MM.1S (cell line): ENCODE measurements around the gene CDH12.
"Not testable (repeated sequence)": the region's sequence is repeated elsewhere in the genome, so short reads cannot be mapped to it uniquely, and the experiment has no call there.

Experiments
- DNase-seq: peaks from one replicate; pipeline ENCODE4 v3.0.0-alpha.2; 2015
- H2AFZ ChIP-seq: fragments of 300-600 bp; sonication (generic); 2 replicates; pipeline ENCODE4 v1.6.0; 2016; ENCODE audit warnings: antibody characterized with exemption, low read length
- H3F3A ChIP-seq: fragments of 300-600 bp; sonication (generic); 2 replicates; pipeline ENCODE4 v1.6.1; 2016; ENCODE audit warnings: mild to moderate bottlenecking, antibody characterized with exemption, low read length, moderate library complexity, mixed read lengths; ENCODE audit not compliant: insufficient read depth
- H3K27ac ChIP-seq: fragments of 300-600 bp; sonication (generic); 2 replicates; pipeline ENCODE4 v1.5.1; 2016; ENCODE audit warnings: mild to moderate bottlenecking, low read length
- H3K27me3 ChIP-seq: fragments of 300-600 bp; sonication (generic); replicated peaks from 2 replicates; pipeline ENCODE4 v1.6.0; 2016; ENCODE audit warnings: low read length; ENCODE audit not compliant: insufficient read depth
- H3K36me3 ChIP-seq: fragments of 300-600 bp; sonication (generic); replicated peaks from 2 replicates; pipeline ENCODE4 v1.6.1; 2016; ENCODE audit warnings: mild to moderate bottlenecking, low read length, mixed read lengths; ENCODE audit not compliant: insufficient read depth
- H3K4me1 ChIP-seq: fragments of 300-600 bp; sonication (generic); 2 replicates; pipeline ENCODE4 v1.6.1; 2016; ENCODE audit warnings: low read length, mixed read lengths
- H3K4me2 ChIP-seq: fragments of 300-600 bp; sonication (generic); 2 replicates; pipeline ENCODE4 v1.6.0; 2016; ENCODE audit warnings: low read depth, low read length
- H3K4me3 ChIP-seq: fragments of 300-600 bp; sonication (generic); 2 replicates; pipeline ENCODE4 v1.5.1; 2016; ENCODE audit warnings: low read length, mixed read lengths
- H3K79me2 ChIP-seq: fragments of 300-600 bp; sonication (generic); 2 replicates; pipeline ENCODE4 v1.6.1; 2016; ENCODE audit warnings: mixed run types, low read length, mixed read lengths
- H3K9ac ChIP-seq: fragments of 300-600 bp; sonication (generic); 2 replicates; pipeline ENCODE4 v1.6.1; 2016; ENCODE audit warnings: low read length, mixed read lengths
- H3K9me2 ChIP-seq: fragments of 300-600 bp; sonication (generic); replicated peaks from 2 replicates; pipeline ENCODE4 v1.6.1; 2016; ENCODE audit warnings: mild to moderate bottlenecking, low read length, mixed read lengths; ENCODE audit not compliant: insufficient read depth
- H3K9me3 ChIP-seq: fragments of 300-600 bp; sonication (generic); replicated peaks from 2 replicates; pipeline ENCODE4 v1.6.1; 2016; ENCODE audit warnings: mild to moderate bottlenecking, low read length, mixed read lengths; ENCODE audit not compliant: insufficient read depth
- H4K20me1 ChIP-seq: fragments of 300-600 bp; sonication (generic); 2 replicates; pipeline ENCODE4 v1.6.1; 2016; ENCODE audit warnings: mild to moderate bottlenecking, low read length, moderate library complexity, mixed read lengths; ENCODE audit not compliant: insufficient read depth
- EZH2 ChIP-seq: fragments of 300-600 bp; sonication (generic); optimal IDR thresholded peaks from 2 replicates; pipeline ENCODE3; 2017; ENCODE audit warnings: low read depth, mild to moderate bottlenecking, antibody characterized with exemption, low read length, mixed read lengths
- EZH2phosphoT487 ChIP-seq: fragments of 300-600 bp; sonication (generic); IDR thresholded peaks from 2 replicates; pipeline ENCODE4 v1.6.1; 2018; ENCODE audit warnings: antibody characterized with exemption, low read length
- TF ChIP-seq, protein P1 (sequence below): fragments of 300-600 bp; sonication (generic); IDR thresholded peaks from 2 replicates; pipeline ENCODE4 v1.5.1; 2016; ENCODE audit warnings: antibody characterized with exemption, low read length, mixed read lengths

CDH12 gene

DNA sequence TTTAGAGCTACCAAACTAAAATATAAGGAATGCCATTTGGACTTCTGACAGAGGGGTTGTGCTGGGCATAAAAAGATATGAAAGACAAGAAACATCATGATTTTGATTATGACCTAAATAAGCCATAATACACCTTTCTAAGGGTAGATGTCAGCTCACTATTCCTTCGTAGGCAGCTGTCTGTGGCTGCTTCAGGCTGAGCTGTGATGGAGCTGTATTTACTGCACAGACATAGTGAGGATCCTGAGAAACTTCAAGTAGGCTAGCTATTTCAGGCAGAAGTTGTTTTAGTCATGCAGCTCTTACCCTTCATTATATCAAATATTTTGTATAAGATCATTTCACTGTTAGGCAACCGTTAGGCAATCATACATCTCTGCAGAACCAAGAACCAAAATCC, 511.7 kb downstream of the CDH12 start:
- Histone ChIP-seq H2AFZ (no peak overlapping the region), H3K9me2 (no peaks in the 10 kb centered on the region), H3K4me3 (no peak overlapping the region), H3K27me3 (no peaks in the 10 kb centered on the region), H3K27ac (no peak overlapping the region), H3K79me2 (no peaks in the 10 kb centered on the region), H3K36me3 (no peaks in the 10 kb centered on the region), H3K4me1 (no peaks in the 10 kb centered on the region), H3K9ac (no peak overlapping the region), H3F3A (no peaks in the 10 kb centered on the region), H3K4me2 (no peak overlapping the region), H3K9me3 (no peaks in the 10 kb centered on the region), H4K20me1 (no peaks in the 10 kb centered on the region)
- no peak for DNase-seq
- no peak for TF ChIP-seq EZH2
- TF ChIP-seq EZH2phosphoT487: no peak
- TF ChIP-seq, protein P1, sequence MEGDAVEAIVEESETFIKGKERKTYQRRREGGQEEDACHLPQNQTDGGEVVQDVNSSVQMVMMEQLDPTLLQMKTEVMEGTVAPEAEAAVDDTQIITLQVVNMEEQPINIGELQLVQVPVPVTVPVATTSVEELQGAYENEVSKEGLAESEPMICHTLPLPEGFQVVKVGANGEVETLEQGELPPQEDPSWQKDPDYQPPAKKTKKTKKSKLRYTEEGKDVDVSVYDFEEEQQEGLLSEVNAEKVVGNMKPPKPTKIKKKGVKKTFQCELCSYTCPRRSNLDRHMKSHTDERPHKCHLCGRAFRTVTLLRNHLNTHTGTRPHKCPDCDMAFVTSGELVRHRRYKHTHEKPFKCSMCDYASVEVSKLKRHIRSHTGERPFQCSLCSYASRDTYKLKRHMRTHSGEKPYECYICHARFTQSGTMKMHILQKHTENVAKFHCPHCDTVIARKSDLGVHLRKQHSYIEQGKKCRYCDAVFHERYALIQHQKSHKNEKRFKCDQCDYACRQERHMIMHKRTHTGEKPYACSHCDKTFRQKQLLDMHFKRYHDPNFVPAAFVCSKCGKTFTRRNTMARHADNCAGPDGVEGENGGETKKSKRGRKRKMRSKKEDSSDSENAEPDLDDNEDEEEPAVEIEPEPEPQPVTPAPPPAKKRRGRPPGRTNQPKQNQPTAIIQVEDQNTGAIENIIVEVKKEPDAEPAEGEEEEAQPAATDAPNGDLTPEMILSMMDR: no peak

DNA sequence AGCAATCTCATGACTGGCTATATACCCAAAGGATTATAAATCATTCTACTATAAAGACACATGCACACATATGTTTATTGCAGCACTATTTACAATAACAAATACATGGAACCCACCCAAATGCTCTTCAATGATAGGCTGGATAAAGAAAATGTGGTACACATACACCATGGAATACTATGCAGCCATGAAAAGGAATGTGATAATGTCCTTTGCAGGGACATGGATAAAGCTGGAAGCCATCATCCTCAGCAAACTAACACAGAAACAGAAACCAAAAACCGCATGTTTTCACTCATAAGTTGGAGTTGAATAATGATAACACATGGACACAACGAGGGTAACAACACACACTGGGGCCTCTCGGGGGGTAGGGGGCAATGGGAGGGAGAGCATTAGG, 520.2 kb downstream of the CDH12 start:
- H3K4me3 ChIP-seq, H3K4me1 ChIP-seq, H4K20me1 ChIP-seq, H3F3A ChIP-seq, H3K9ac ChIP-seq, H3K9me3 ChIP-seq, H2AFZ ChIP-seq, H3K9me2 ChIP-seq, DNase-seq, H3K4me2 ChIP-seq, H3K27ac ChIP-seq, H3K27me3 ChIP-seq, H3K79me2 ChIP-seq, H3K36me3 ChIP-seq: not testable (repeated sequence)

DNA sequence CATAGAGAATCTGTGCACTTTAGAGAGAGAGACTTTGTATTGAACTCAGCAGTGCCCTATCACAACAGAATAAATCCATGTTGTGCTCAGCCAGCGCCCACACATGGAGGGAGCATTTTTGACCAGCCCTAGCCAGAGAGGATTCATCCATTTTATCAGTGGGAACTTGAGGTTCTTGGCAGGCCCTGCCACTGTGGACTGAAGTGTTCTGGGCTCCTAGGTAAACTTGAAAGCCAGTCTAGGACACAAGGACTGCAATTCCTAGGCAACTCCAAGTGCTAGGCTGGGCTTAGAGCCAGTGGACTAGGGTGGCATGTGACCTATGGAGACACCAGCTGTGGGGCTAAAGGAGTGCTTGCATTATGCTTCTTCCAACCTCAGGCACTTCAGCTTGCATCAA, 523.5 kb downstream of the CDH12 start:
- Histone ChIP-seq H2AFZ (no peak overlapping the region), H3F3A (no peaks in the 10 kb centered on the region), H3K4me1 (no peaks in the 10 kb centered on the region), H3K9me3 (no peaks in the 10 kb centered on the region), H3K27ac (no peak overlapping the region), H3K36me3 (no peaks in the 10 kb centered on the region), H3K27me3 (no peaks in the 10 kb centered on the region), H3K4me3 (no peak overlapping the region), H3K4me2 (no peak overlapping the region), H4K20me1 (no peaks in the 10 kb centered on the region), H3K79me2 (no peaks in the 10 kb centered on the region), H3K9ac (no peak overlapping the region), H3K9me2 (no peaks in the 10 kb centered on the region)
- TF ChIP-seq, protein P1: no peak
- TF ChIP-seq EZH2 (no peak), EZH2phosphoT487 (no peak)
- DNase-seq: no peak

DNA sequence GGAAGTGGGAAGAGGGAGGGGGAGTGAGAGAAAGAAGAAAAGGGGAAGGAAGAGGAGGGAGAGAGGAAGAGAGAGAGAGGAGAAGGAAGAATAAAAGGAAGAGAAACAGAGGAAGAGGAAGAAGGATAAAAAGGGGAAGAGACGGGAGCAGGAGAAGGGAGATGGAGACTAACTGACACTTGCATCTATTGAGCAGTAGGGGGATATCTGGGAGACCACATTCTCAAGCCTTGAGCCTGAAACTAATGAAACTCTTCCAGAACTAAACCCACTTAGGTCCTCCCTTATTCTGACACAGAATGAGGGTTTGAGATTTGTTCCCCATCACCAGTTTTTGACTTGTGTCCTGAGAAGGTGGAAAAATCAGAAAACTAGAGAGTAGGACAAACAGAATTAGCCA, 533.3 kb downstream of the CDH12 start:
- no peaks in the 10 kb centered on the region for H3K4me1 ChIP-seq
- H2AFZ ChIP-seq: no peak overlapping the region
- H3K9me3 ChIP-seq: no peaks in the 10 kb centered on the region
- no peak overlapping the region for H3K4me3 ChIP-seq
- no peaks in the 10 kb centered on the region for H4K20me1 ChIP-seq
- H3K27ac ChIP-seq: no peak overlapping the region
- H3K79me2 ChIP-seq: no peaks in the 10 kb centered on the region
- H3K9me2 ChIP-seq: no peaks in the 10 kb centered on the region
- DNase-seq: no peak
- no peaks in the 10 kb centered on the region for H3K36me3 ChIP-seq
- H3F3A ChIP-seq: no peaks in the 10 kb centered on the region
- H3K4me2 ChIP-seq: no peak overlapping the region
- H3K9ac ChIP-seq: no peak overlapping the region
- TF ChIP-seq, protein P1: no peak
- TF ChIP-seq EZH2: no peak
- TF ChIP-seq EZH2phosphoT487: no peak
- H3K27me3 ChIP-seq: no peaks in the 10 kb centered on the region
